Erythroblast (primary cell): ENCODE measurements around the gene HERC5.

Source experiments
- GATA1 ChIP-seq: IDR thresholded peaks from 2 replicates; pipeline ENCODE4 v1.6.1; 2011; ENCODE audit warnings: low read depth, mild to moderate bottlenecking, control low read depth, low read length, moderate library complexity
- POLR2A ChIP-seq: IDR thresholded peaks from 2 replicates; pipeline ENCODE4 v1.6.1; 2011; ENCODE audit warnings: mild to moderate bottlenecking, low read length

DNA sequence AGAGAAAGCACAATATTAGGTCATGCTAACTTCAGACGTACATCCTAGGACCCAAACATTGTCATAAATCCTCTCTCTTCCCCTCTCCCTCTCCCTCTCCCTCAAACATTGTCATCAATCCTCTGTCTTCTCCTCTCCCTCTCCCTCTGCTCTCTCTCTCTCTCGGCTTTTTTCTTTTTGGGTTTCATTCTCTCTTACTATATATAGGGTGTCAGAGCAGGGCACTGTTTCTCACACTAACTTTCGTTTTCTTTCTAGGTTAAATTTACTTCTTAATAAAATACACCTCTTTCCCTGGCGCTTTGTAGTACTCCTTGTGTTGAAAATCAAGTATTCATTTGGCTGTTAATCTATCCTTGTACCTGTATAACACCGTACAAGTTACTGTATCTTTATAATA is 37.0 kb upstream of the HERC5 start:
- TF ChIP-seq POLR2A (no peak), GATA1 (no peak)
